ENCODE measurements around the gene PLEKHM2. TPM values are rescaled to one million over a fixed set of nuclear protein-coding genes. Genes with fewer than 3 reads are reported as not detected.

Gene PLEKHM2
- total RNA-seq, 1 experiment from 2014 or later, result 36.2 TPM

DNA sequence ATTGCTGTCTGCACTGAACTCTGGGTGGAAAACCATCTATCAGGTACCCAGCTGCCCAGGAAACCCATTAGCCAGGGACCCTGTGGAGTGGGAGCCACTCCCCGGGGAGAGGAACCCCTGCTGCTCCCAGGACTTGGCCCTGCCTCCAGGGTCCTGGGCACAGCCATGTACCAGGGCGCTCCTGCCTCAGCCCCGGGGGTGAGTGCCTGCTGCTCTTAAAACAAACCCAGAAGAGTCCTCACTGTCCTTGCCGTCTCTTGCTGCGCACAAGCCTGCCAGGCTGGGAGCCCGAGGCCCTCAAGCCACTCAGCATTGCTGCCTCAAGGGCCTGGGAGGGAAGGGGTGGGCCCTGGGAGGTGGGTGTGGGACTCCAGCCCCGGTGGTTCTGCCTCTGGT is 48.6 kb downstream of the PLEKHM2 start:
- Histone ChIP-seq H3K27ac (no peak overlapping the region), H3K4me1 (peaks cover 28% of the 10 kb centered on the region), H3K27me3 (no peaks in the 10 kb centered on the region), H3K4me3 (no peak overlapping the region), H3K36me3 (peaks cover 14% of the 10 kb centered on the region), H3K9me3 (replicated peaks) (no peaks in the 10 kb centered on the region)
- DNase-seq, result no peak

- Histone ChIP-seq H3K4me3 (no peak overlapping the region), H3K27ac (no peak overlapping the region), H3K9me3 (replicated peaks) (no peaks in the 10 kb centered on the region), H3K36me3 (peaks cover 14% of the 10 kb centered on the region), H3K27me3 (no peaks in the 10 kb centered on the region), H3K4me1 (peaks cover 34% of the 10 kb centered on the region)
- DNase-seq, result no peak
Observed at GRCh38 chr1:15733218-15733725, 49.2 kb downstream of the PLEKHM2 start.

DNA sequence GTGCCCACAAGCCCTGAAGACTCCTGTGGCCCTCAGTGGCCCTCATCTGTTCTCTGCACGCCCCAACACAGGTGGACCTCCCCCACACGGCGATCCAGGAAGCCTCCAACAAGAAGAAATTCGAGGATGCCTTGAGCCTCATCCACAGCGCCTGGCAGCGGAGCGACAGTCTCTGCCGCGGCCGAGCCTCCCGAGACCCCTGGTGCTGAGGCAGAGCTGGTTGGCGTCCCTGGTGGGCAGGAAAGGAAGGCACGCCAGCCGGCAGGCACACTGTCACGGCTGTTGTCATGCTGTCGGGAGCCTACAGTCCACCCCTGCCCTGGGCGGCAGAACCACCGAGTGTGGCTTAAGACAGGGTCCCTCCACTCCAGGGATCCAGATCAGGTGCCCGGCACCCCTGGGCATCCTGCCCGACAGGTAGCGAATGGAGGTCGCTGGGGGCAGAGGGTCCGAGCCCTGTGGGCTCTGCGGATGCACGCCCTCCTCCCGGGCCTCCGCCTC is 49.7 kb downstream of the PLEKHM2 start:
- Histone ChIP-seq H3K36me3 (peaks cover 14% of the 10 kb centered on the region), H3K4me1 (peaks cover 39% of the 10 kb centered on the region), H3K9me3 (replicated peaks) (no peaks in the 10 kb centered on the region), H3K27ac (no peak overlapping the region), H3K27me3 (no peaks in the 10 kb centered on the region), H3K4me3 (no peak overlapping the region)
- no peak for DNase-seq

GRCh38 chr1:15734296-15734695 is 50.2 kb downstream of the PLEKHM2 start:
- peaks cover 14% of the 10 kb centered on the region for H3K36me3 ChIP-seq
- peaks cover 41% of the 10 kb centered on the region for H3K4me1 ChIP-seq
- no peak overlapping the region for H3K27ac ChIP-seq

DNA sequence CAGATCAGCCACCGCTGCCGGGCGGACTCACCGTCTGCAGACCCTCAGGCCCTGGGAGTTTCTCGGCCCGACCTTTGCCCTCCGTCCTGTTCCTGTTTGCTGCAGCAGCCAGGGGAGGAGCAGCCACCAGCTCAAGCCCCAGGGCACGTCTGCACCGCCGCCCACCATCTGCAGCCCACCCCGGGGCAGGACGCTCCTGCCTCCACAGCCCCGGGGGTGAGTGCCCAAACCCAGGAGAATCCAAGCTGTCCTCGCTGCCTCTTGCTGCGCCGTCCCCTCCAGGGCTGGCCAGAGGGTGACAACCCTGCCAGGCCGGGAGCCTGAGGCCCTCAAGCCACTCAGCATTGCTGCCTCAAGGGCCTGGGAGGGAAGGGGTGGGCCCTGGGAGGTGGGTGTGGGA is 50.8 kb downstream of the PLEKHM2 start:
- DNase-seq, result no peak
- Histone ChIP-seq H3K27ac (peak overlapping the region; percentile 73), H3K4me1 (peaks cover 41% of the 10 kb centered on the region), H3K27me3 (no peaks in the 10 kb centered on the region), H3K9me3 (replicated peaks) (no peaks in the 10 kb centered on the region), H3K36me3 (peaks cover 11% of the 10 kb centered on the region), H3K4me3 (no peak overlapping the region)

More at GRCh38 chr1:15734296-15734695, 50.2 kb downstream of the PLEKHM2 start:
- no peaks in the 10 kb centered on the region for H3K9me3 ChIP-seq (replicated peaks)
- DNase-seq, result no peak
- H3K27me3 ChIP-seq, result no peaks in the 10 kb centered on the region
- H3K4me3 ChIP-seq, result no peak overlapping the region

GRCh38 chr1:15735304-15736037 is 51.4 kb downstream of the PLEKHM2 start:
- H3K9me3 ChIP-seq (replicated peaks), result no peaks in the 10 kb centered on the region
- peak overlapping the region; percentile 73 for H3K27ac ChIP-seq
- H3K4me3 ChIP-seq, result no peak overlapping the region
- H3K4me1 ChIP-seq, result peaks cover 41% of the 10 kb centered on the region
- no peak for DNase-seq
- no peaks in the 10 kb centered on the region for H3K27me3 ChIP-seq
- H3K36me3 ChIP-seq, result peaks cover 10% of the 10 kb centered on the region

DNA sequence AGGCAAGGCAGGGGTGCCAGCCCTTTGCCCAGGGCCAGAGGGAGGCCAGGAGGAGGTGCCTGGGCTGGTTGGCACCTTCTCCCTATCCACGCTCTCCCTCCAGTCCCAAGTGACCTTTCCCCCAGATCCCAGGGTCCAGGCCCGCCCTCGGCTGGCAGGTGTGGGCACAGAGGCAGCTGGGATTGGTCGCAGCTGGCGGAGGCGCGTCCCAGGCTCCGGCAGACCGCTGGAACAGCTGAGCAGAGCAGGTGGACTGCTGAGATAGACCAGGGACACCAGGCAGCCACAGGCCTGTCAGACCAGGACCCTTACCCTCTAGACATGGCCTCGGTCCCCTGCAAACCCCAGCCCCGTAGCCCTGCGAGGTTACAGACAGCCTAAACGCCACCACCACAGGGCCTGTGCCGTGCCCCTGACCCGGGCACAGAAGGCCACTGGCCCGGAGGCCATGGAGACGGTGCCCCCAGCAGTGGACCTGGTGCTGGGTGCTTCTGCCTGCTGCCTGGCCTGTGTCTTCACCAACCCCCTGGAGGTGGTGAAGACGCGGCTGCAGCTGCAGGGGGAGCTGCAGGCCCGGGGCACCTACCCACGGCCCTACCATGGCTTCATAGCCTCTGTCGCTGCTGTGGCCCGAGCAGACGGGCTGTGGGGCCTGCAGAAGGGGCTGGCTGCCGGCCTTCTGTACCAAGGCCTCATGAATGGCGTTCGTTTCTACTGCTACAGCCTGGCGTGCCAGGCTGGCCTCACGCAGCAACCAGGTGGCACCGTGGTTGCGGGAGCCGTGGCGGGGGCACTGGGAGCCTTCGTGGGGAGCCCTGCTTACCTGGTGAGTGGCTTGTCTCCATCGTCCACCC is 52.1 kb downstream of the PLEKHM2 start, which contains the start of gene SLC25A34:
Gene SLC25A34 (plus strand): TSS at position 221 of the 854 bp plus-strand sequence. CDS start 228 bp downstream, at position 449.
- H3K9me3 ChIP-seq (replicated peaks), result no peaks in the 10 kb centered on the region
- H3K36me3 ChIP-seq, result peaks cover 2% of the 10 kb centered on the region
- peak; percentile 96 to 97 for DNase-seq
- H3K4me1 ChIP-seq, result peaks cover 41% of the 10 kb centered on the region
- no peaks in the 10 kb centered on the region for H3K27me3 ChIP-seq
- H3K4me3 ChIP-seq, result no peak within 1 kb of the TSS
- peak within 1 kb of the TSS; percentile 73 for H3K27ac ChIP-seq

DNA sequence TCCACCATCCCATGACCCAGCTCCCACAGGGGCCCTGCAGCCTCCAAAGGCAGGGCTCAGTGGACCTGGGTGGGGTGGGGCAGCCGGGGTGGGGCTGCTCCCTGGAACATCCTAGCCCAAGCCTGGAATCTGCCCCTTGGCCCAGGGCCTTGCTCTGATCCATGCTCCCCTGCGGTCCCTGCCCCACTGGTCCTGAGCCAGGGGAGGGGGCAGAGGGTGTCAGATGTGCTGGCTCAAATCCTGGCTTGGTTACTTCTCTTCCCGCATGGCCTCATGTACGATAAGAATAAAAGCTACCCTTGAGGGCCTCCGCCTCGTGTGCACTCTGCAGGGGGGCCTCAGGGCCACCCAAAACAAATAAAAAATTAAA is 52.8 kb downstream of the PLEKHM2 start:
- Histone ChIP-seq H3K9me3 (replicated peaks) (no peaks in the 10 kb centered on the region), H3K36me3 (peaks cover under 1% of the 10 kb centered on the region), H3K27ac (peak overlapping the region; percentile 73), H3K4me3 (no peak overlapping the region), H3K27me3 (no peaks in the 10 kb centered on the region), H3K4me1 (peaks cover 41% of the 10 kb centered on the region)
- DNase-seq, result no peak

- peak overlapping the region; percentile 73 for H3K27ac ChIP-seq
- peaks cover 41% of the 10 kb centered on the region for H3K4me1 ChIP-seq
- H3K4me3 ChIP-seq, result no peak overlapping the region
- H3K36me3 ChIP-seq, result no peaks in the 10 kb centered on the region; the same call in 1 of the 2 replicates
- no peaks in the 10 kb centered on the region for H3K9me3 ChIP-seq (replicated peaks)
- no peaks in the 10 kb centered on the region for H3K27me3 ChIP-seq
- DNase-seq, result peak in 1 of 2 experiments; percentile 67
Observed at GRCh38 chr1:15737324-15738319, 53.5 kb downstream of the PLEKHM2 start.

GRCh38 chr1:15738416-15739113 is 54.4 kb downstream of the PLEKHM2 start:
- Histone ChIP-seq H3K9me3 (replicated peaks) (no peaks in the 10 kb centered on the region), H3K27me3 (no peaks in the 10 kb centered on the region), H3K36me3 (no peaks in the 10 kb centered on the region), H3K4me3 (no peak overlapping the region), H3K27ac (peak overlapping the region; percentile 24; the same call in 1 of the 2 replicates), H3K4me1 (peaks cover 41% of the 10 kb centered on the region)
- peak; percentile 68 to 73 for DNase-seq

- Histone ChIP-seq H3K4me1 (peaks cover 41% of the 10 kb centered on the region), H3K4me3 (no peak overlapping the region), H3K36me3 (no peaks in the 10 kb centered on the region), H3K27me3 (no peaks in the 10 kb centered on the region), H3K27ac (no peak overlapping the region), H3K9me3 (replicated peaks) (no peaks in the 10 kb centered on the region)
- DNase-seq, result no peak
Observed at GRCh38 chr1:15739259-15739658, 55.1 kb downstream of the PLEKHM2 start.

- no peaks in the 10 kb centered on the region for H3K36me3 ChIP-seq
- H3K4me3 ChIP-seq, result no peak overlapping the region
- H3K27me3 ChIP-seq, result no peaks in the 10 kb centered on the region
- no peak overlapping the region for H3K27ac ChIP-seq
- H3K9me3 ChIP-seq (replicated peaks), result no peaks in the 10 kb centered on the region
- no peak for DNase-seq
- H3K4me1 ChIP-seq, result peaks cover 40% of the 10 kb centered on the region
Observed at GRCh38 chr1:15739745-15740144, 55.6 kb downstream of the PLEKHM2 start.

All from SJCRH30 (cell line).